Astrocyte of the cerebellum (primary cell): ENCODE data around the gene CCZ1B.
"Not testable (repeated sequence)": the region's sequence is repeated elsewhere in the genome, so short reads cannot be mapped to it uniquely, and the experiment has no call there.

Experiments
- DNase-seq: peaks from one replicate; pipeline ENCODE4 v3.0.0-alpha.2; 2011; ENCODE audit warnings: low read depth
- H3K4me3 ChIP-seq: 2 replicates; pipeline ENCODE4 v1.5.1; 2011; ENCODE audit warnings: mild to moderate bottlenecking, low read depth, low read length, moderate library complexity
- CTCF ChIP-seq: IDR thresholded peaks from 2 replicates; pipeline ENCODE4 v1.5.1; 2012; ENCODE audit warnings: low read length, low read depth, moderate library complexity, mild to moderate bottlenecking; ENCODE audit errors: missing control alignments
- in situ Hi-C: cut with HindIII; loops from 2 replicates; pipeline ENCODE4 v1.10.0; 2017; ENCODE audit warnings: low sequenced_read_pairs

CCZ1B gene

GRCh38 chr7:6826151-6826550 is at the start of gene CCZ1B:
TSS of gene CCZ1B (minus strand) at chr7:6826275. CDS start at chr7:6826197, 78 bp downstream.
- DNase-seq = peak; percentile 4
- H3K4me3 ChIP-seq = peak within 1 kb of the TSS; percentile 45
- in situ Hi-C loops = not testable (repeated sequence)

- in situ Hi-C loops, DNase-seq: not testable (repeated sequence)
These were observed 48.9 kb upstream of the CCZ1B start for GRCh38 chr7:6875022-6875421.

GRCh38 chr7:6872246-6872945 is 46.3 kb upstream of the CCZ1B start:
- H3K4me3 ChIP-seq, in situ Hi-C loops, DNase-seq: not testable (repeated sequence)

More at GRCh38 chr7:6875022-6875421, 48.9 kb upstream of the CCZ1B start:
- not testable (repeated sequence) for H3K4me3 ChIP-seq

DNA sequence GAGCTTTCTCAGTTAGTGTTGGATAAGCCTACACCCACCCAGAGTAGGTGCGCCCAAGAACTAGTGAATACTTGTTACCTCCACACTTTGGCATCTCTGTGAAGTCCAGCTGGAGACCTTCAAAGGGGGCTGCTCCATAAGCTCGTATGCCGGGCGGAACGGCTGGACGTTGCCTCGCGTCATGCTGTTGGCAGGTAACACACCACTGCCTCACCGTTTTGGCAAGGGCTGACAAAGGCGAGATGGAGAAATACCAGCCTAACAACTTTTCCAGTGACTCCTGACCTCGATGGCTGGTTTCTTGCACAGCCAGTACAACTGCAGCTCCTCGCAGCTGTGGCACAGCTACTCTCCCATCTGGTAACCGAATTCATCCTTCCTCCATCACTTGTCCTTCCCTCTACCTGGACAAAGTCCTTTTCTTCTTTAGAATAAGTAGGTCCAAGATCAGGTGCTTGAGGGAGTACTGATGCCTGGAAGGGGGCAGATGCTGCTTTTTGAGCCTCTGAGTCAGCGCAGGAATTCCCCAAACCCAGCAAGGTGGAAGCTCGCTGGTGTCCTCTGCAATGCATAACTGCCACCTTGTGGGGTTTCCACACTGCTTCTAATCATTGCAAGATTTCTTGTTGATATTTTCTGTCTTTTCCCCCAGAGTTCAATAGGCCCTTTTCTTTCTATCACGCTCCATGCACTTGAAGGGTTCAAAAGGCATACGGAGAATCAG is 45.5 kb upstream of the CCZ1B start:
- in situ Hi-C loops, DNase-seq, H3K4me3 ChIP-seq: not testable (repeated sequence)

- H3K4me3 ChIP-seq, in situ Hi-C loops, DNase-seq: not testable (repeated sequence)
These were observed 38.7 kb upstream of the CCZ1B start for GRCh38 chr7:6864751-6865150.

GRCh38 chr7:6864188-6864587 is 38.1 kb upstream of the CCZ1B start:
- H3K4me3 ChIP-seq, in situ Hi-C loops, DNase-seq: not testable (repeated sequence)

DNA sequence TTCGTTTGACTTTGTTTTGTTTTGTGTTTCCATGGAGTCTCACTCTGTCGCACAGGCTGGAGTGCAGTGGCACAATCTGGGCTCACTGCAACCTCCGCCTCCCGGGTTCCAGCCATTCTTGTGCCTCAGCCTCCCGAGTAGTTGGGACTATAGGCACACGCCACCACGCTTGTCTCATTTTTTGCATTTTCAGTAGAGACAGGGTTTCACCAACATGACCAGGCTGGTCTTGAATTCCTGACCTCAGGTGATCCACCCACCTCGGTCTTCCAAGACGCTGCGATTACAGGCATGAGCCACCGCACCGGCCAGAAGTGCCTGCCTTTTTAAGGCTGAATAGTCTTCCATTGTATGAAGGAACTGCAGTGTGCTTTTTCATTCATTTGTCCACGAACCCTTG is 36.8 kb upstream of the CCZ1B start:
- in situ Hi-C loops, H3K4me3 ChIP-seq, DNase-seq: not testable (repeated sequence)

DNA sequence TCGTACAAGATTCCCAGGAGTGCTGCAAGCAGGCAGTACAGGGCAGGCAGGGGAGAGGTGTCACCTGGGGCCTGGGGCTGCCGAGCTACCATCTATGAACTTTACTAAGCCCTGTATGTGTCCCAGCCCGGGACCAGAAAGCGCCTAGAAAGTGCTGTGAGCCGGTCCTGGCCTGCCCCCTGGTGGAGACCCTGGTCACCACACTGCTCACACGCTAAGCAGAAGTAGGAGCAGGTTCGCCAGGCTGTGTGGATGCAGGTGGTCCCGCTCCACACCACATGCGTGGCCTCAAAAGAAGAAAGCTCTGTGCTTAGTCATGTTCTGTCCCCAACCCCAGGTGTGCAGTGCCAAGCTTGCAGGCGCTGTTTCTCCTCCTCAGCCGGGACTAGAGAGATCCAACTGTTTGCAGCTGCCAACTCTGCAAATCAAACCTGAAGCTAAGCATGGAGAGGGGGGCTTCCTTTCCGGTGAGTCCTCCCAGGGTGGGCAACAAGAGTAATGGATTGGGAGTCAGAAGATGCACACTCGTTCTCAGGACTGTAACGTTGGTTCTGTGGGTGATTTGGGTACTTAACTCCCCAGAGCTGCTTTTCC is 31.7 kb upstream of the CCZ1B start:
- H3K4me3 ChIP-seq, in situ Hi-C loops, DNase-seq: not testable (repeated sequence)
- TF ChIP-seq CTCF = peak; percentile 45

DNA sequence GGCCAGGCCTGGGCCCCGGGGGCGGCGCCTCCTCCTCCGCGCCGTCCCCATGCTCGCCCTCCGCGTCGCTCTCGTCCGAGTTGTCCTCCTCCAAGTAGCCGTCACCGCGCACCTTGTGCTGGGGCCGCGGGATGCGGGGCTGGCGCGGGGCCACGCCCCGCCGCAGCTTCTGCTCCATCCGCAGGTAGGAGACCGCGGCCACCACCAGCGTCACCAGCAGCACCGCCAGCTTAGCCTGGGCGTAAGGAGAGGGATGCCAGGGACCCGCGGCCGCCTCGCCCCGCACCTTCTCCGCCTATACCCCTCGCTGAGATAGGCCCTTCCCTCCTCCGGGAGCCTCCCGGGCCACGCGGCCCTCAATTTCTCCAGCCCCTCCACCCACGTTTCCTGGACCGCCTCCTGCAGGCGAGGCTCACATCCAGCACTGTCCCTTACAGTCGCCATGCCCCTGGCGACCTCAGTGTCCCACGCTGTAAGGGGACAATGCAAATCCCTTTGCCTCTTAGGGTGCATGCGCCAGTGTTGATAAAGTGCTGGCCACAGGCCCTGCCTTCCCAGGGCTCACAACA is 29.6 kb upstream of the CCZ1B start:
- DNase-seq, in situ Hi-C loops: not testable (repeated sequence)
- peak overlapping the region; percentile 37 for H3K4me3 ChIP-seq

DNA sequence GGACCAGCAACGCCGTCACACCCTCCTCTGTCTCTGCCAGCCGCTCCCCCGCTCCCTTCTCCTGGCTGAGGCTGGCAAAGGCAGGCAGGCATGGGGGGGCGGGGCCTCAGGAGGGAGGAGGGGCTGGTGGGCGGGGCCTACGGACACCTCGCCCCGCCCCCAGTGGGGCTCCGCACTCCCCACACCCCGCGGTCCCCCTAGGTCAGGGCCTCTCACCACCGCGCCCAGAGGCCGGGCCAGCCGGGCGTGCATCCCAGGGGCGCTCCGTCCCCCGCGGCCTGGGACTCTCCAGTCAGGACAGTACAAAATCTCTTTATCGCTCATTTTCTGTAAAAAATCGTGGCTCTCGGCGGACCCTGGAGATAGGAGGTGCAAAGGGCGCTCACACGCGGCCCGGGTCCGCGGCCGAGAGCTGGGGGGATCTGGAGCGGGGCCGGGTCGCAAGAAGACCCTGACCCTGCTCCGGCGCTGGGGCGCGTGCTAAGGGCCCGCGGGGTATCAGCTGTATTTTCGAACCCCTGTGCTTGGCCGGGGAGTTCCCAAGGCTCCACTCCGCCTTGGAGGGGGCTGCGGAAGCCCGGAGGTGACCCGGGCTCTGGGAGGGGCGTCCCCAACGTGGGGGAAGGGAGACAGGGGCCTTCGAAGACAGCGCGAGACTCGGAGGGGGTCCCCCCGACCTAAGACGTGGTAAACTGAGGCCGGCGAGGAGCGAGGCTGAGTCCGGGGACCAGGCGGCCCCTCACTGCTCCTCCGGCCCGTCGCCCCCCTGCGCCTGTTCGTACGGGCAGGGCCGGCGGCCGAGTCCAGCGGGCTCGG is 28.9 kb upstream of the CCZ1B start:
- in situ Hi-C loops, DNase-seq: not testable (repeated sequence)
- peak overlapping the region; percentile 37 for H3K4me3 ChIP-seq

- H3K4me3 ChIP-seq, DNase-seq, in situ Hi-C loops: not testable (repeated sequence)
These were observed 27.6 kb upstream of the CCZ1B start for GRCh38 chr7:6853681-6854080.

DNA sequence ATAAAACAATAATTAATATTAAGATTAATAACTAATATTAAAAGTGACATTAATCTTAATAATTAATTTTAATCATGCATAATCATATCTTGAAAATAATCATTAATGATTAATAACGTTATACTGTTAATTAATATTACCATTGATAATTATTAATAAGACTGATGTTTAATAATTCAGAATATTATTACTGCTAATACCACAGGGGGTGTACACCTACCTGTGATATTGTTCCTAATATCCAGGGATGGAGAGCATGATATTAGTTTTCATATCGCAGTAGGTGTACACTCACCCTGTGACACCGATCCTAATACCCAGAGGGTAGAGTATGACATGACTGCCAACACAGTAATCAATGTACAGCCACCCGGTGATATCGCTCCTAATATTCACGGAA is 23.1 kb upstream of the CCZ1B start:
- in situ Hi-C loops, DNase-seq: not testable (repeated sequence)

DNA sequence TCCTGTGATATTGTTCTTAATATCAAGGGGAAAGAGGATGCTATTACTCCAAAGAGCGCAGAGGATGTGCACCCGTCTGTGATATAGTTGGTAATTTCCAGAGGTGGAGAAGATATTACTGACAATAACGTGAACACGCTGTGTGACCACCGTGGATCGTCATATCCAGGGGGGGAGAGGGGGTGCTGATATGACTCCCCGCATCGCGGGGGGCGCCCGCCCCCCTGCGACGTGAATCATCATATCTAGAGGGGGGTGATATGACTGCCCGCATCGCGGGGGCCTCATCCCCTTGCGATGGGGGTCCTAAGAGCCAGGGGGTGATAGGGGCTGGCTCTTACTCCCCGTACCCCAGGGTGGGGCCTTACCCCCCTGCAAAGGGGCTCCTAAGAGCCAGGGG is 21.7 kb upstream of the CCZ1B start:
- H3K4me3 ChIP-seq, in situ Hi-C loops, DNase-seq: not testable (repeated sequence)

More for the DNA sequence above, 23.1 kb upstream of the CCZ1B start:
- not testable (repeated sequence) for H3K4me3 ChIP-seq

- in situ Hi-C loops, DNase-seq, H3K4me3 ChIP-seq: not testable (repeated sequence)
These were observed 19.9 kb upstream of the CCZ1B start for GRCh38 chr7:6845971-6846449.

GRCh38 chr7:6843654-6844053 is 17.6 kb upstream of the CCZ1B start:
- in situ Hi-C loops, DNase-seq: not testable (repeated sequence)

More at GRCh38 chr7:6843654-6844053, 17.6 kb upstream of the CCZ1B start:
- H3K4me3 ChIP-seq = not testable (repeated sequence)
